MCF 10A (cell line): ENCODE data around the gene WFIKKN1. TPM values are rescaled to one million over a fixed set of nuclear protein-coding genes. Genes with fewer than 3 reads are reported as not detected.
A peak's percentile ranks its signal among the peaks of the same experiment; 100 is the strongest.

Experiments used
- BruUV-seq: library from RNA; stranded (reverse); fragments of 400-500 nt; replicated peaks from 2 replicates; lab custom pipeline; 2021; lab: Mats Ljungman, UMichigan
- CTCF ChIA-PET: fragments of 300-600 bp; sonication (Branson Sonifier 250); formaldehyde crosslinking; extraction: SDS; loops from one replicate; lab custom pipeline; 2021; ENCODE audit warnings: antibody characterized with exemption, inconsistent platforms; lab: Yijun Ruan, JAX
- POLR2A ChIA-PET: fragments of 300-600, 350-650 bp; sonication (Branson Sonifier 250); formaldehyde crosslinking; extraction: SDS; loops from one replicate; lab custom pipeline; 2020; ENCODE audit warnings: antibody characterized with exemption, inconsistent platforms; lab: Yijun Ruan, JAX
- DNase-seq: peaks from one replicate; pipeline ENCODE4 v3.0.0-alpha.2; 2018; ENCODE audit not compliant: unreplicated experiment
- H3K27ac Mint-ChIP-seq: one replicate; pipeline ENCODE4 v1.8.0; 2022; ENCODE audit warnings: mild to moderate bottlenecking, low read depth, mixed read lengths; ENCODE audit not compliant: unreplicated experiment
- H3K27me3 Mint-ChIP-seq: one replicate; pipeline ENCODE4 v1.8.0; 2022; ENCODE audit warnings: mixed read lengths; ENCODE audit not compliant: insufficient read depth, unreplicated experiment
- H3K36me3 Mint-ChIP-seq: one replicate; pipeline ENCODE4 v1.8.0; 2022; ENCODE audit warnings: mild to moderate bottlenecking, moderate library complexity, mixed read lengths; ENCODE audit not compliant: insufficient read depth, unreplicated experiment
- H3K4me1 Mint-ChIP-seq: one replicate; pipeline ENCODE4 v1.8.0; 2022; ENCODE audit warnings: mixed read lengths; ENCODE audit not compliant: insufficient read depth, unreplicated experiment
- H3K4me3 Mint-ChIP-seq: one replicate; pipeline ENCODE4 v1.8.0; 2022; ENCODE audit warnings: mild to moderate bottlenecking, moderate library complexity, mixed read lengths; ENCODE audit not compliant: unreplicated experiment
- H3K9me3 Mint-ChIP-seq: one replicate; pipeline ENCODE4 v1.8.0; 2022; ENCODE audit warnings: mixed read lengths; ENCODE audit not compliant: unreplicated experiment
- CTCF ChIP-seq: fragments of 200-600 bp; IDR thresholded peaks from one replicate; pipeline ENCODE4 v1.8.0; 2022; ENCODE audit warnings: antibody characterized with exemption, mild to moderate bottlenecking; ENCODE audit not compliant: unreplicated experiment
- intact Hi-C: fragments of 100-400 bp; cut with micrococcal nuclease; formaldehyde crosslinking; loops from 2 replicates; pipeline ENCODE4 v1.14.1; 2022
- total RNA-seq: library from RNA; stranded (reverse); gene quantifications from 2 replicates; pipeline ENCODE4 v1.2.3, GENCODE V29; 2022

Gene WFIKKN1
- total RNA-seq, 1 experiment from 2014 or later = 0.14 TPM

GRCh38 chr16:631808-632358 is 1.1 kb downstream of the WFIKKN1 start:
- peaks cover 17% of the 10 kb centered on the region for H3K4me1 Mint-ChIP-seq
- H3K9me3 Mint-ChIP-seq = no peaks in the 10 kb centered on the region
- DNase-seq = no peak
- POLR2A ChIA-PET = no interaction called here
- CTCF ChIA-PET = no interaction called here
- no peaks in the 10 kb centered on the region for H3K27me3 Mint-ChIP-seq
- peaks cover 29% of the 10 kb centered on the region for H3K36me3 Mint-ChIP-seq
- BruUV-seq = no TSS peak
- H3K27ac Mint-ChIP-seq = no peak overlapping the region
- peak overlapping the region; percentile 10 for H3K4me3 Mint-ChIP-seq
- no peak for TF ChIP-seq CTCF
- intact Hi-C loops = no loop called here

GRCh38 chr16:632486-633335 is 1.9 kb downstream of the WFIKKN1 start:
- H3K36me3 Mint-ChIP-seq = peaks cover 26% of the 10 kb centered on the region
- no TSS peak for BruUV-seq
- no peak overlapping the region for H3K4me3 Mint-ChIP-seq
- H3K9me3 Mint-ChIP-seq = no peaks in the 10 kb centered on the region
- intact Hi-C loops = no loop called here
- DNase-seq = no peak
- ChIA-PET POLR2A (interaction anchor here (1.3 kb wide), 1 partner anchor 11 kb away, joined by 5 read pairs; no protein-coding TSS in a partner anchor), CTCF (no interaction called here)
- peaks cover 9% of the 10 kb centered on the region for H3K4me1 Mint-ChIP-seq
- H3K27ac Mint-ChIP-seq = no peak overlapping the region
- no peaks in the 10 kb centered on the region for H3K27me3 Mint-ChIP-seq
- TF ChIP-seq CTCF = no peak

- H3K4me1 Mint-ChIP-seq = peaks cover 5% of the 10 kb centered on the region
- H3K36me3 Mint-ChIP-seq = peaks cover 26% of the 10 kb centered on the region
- H3K9me3 Mint-ChIP-seq = no peaks in the 10 kb centered on the region
- BruUV-seq = no TSS peak
- no peaks in the 10 kb centered on the region for H3K27me3 Mint-ChIP-seq
- no peak for TF ChIP-seq CTCF
- ChIA-PET CTCF (interaction anchor here (0.5 to 1.1 kb wide), 2 partner anchors 20 to 45 kb away, joined by 3 read pairs; no protein-coding TSS in a partner anchor), POLR2A (interaction anchor here (1.3 kb wide), 1 partner anchor 12 kb away, joined by 5 read pairs; no protein-coding TSS in a partner anchor)
- H3K4me3 Mint-ChIP-seq = no peak overlapping the region
- H3K27ac Mint-ChIP-seq = no peak overlapping the region
- DNase-seq = no peak
- intact Hi-C loops = no loop called here
Observed at GRCh38 chr16:633336-634050, 2.7 kb downstream of the WFIKKN1 start.
